ENCODE results near the gene SUN3. TPM values are rescaled to one million over a fixed set of nuclear protein-coding genes. Genes with fewer than 3 reads are reported as not detected.

Gene SUN3
- total RNA-seq, 1 experiment from 2014 or later, result not detected

- Histone ChIP-seq H2BK12ac (ENCODE audit: insufficient read length, low read depth, low read length) (no peak overlapping the region), H3K9me3 (ENCODE audit: control insufficient read depth, low read depth, low read length) (no peaks in the 10 kb centered on the region), H2BK20ac (ENCODE audit: low read depth, low read length, poor library complexity, severe bottlenecking) (no peak overlapping the region), H2AFZ (ENCODE audit: low read length) (no peak overlapping the region), H3K27me3 (ENCODE audit: insufficient read depth, low read length) (no peaks in the 10 kb centered on the region), H3K4ac (ENCODE audit: low read depth, low read length) (no peak overlapping the region), H3K9ac (ENCODE audit: extremely low read depth, insufficient read length, low read length) (no peak overlapping the region), H3K23ac (ENCODE audit: insufficient read length, low read depth, low read length) (no peak overlapping the region), H3K56ac (ENCODE audit: insufficient read length, low read depth, low read length) (no peak overlapping the region), H3K23me2 (ENCODE audit: insufficient read length, low read depth, low read length, poor library complexity, severe bottlenecking) (no peaks in the 10 kb centered on the region), H4K91ac (ENCODE audit: insufficient read length, low read depth, low read length) (no peak overlapping the region), H3K14ac (ENCODE audit: insufficient read depth, low read length) (no peak overlapping the region), H2AK5ac (ENCODE audit: insufficient read length, low read length) (no peak overlapping the region), H3K27ac (ENCODE audit: insufficient read length, low read depth, low read length) (no peak overlapping the region), H3K4me2 (ENCODE audit: insufficient read depth, insufficient read length, low read length) (no peak overlapping the region), H3T11ph (ENCODE audit: low read length) (no peak overlapping the region), H3K18ac (ENCODE audit: insufficient read length, low read depth, low read length) (no peak overlapping the region), H3K79me1 (ENCODE audit: insufficient read depth, low read depth, low read length, poor library complexity, severe bottlenecking) (no peaks in the 10 kb centered on the region), H2BK5ac (ENCODE audit: insufficient read length, low read length) (no peak overlapping the region), H2BK120ac (ENCODE audit: low read depth, low read length, poor library complexity, severe bottlenecking) (no peak overlapping the region), H3K79me2 (ENCODE audit: insufficient read depth, low read length) (no peaks in the 10 kb centered on the region), H2BK15ac (ENCODE audit: low read depth, low read length) (no peak overlapping the region), H4K5ac (ENCODE audit: insufficient read length, low read depth, low read length) (no peak overlapping the region), H4K8ac (replicated peaks; ENCODE audit: insufficient read length, low read depth, low read length) (no peak overlapping the region), H4K20me1 (ENCODE audit: control insufficient read depth, insufficient read depth, insufficient read length) (no peaks in the 10 kb centered on the region), H3K4me1 (ENCODE audit: insufficient read depth, low read length) (peaks cover 8% of the 10 kb centered on the region; the same call in 1 of the 2 replicates)
- DNase-seq, result no peak
- Mint-ChIP-seq H3K36me3 (ENCODE audit: insufficient read depth in 1 of 3, low read depth in 3 of 3) (no peaks in the 10 kb centered on the region), H3K27ac (peak overlapping the region in 1 of 3 experiments; percentile 11; a peak in 1 of 7 replicates), H3K4me3 (no peak overlapping the region), H3K4me1 (peaks cover 23 to 36% of the 10 kb centered on the region in 2 experiments), H3K9me3 (no peaks in the 10 kb centered on the region), H3K27me3 (ENCODE audit: low read depth) (no peaks in the 10 kb centered on the region; the same call in 1 of the 2 replicates)
- TF ChIP-seq CTCF (conservative IDR thresholded peaks at IDR 0.05), result peak; percentile 89
- no CpG with 5 or more reads among the region's 8 CpGs for WGBS (ENCODE audit: extremely low coverage, insufficient read length, low lambda C conversion rate)
Observed at GRCh38 chr7:47945261-47946015, 83.5 kb downstream of the SUN3 start.
